HCT116 (cell line): ENCODE results near the gene ALG1. TPM values are rescaled to one million over a fixed set of nuclear protein-coding genes. Genes with fewer than 3 reads are reported as not detected.
A peak's percentile ranks its signal among the peaks of the same experiment; 100 is the strongest.

ENCODE experiments used
- ATAC-seq: fragments of 200-7000 bp; cut with Tn5 transposase; 2 replicates; pipeline ENCODE4 v1.9.1; 2020; ENCODE audit warnings: mild to moderate bottlenecking, moderate library complexity
- BruUV-seq: library from RNA; stranded (reverse); fragments of 400-500 nt; replicated peaks from 2 replicates; lab custom pipeline; 2021; lab: Mats Ljungman, UMichigan
- CTCF ChIA-PET: fragments of 300-600 bp; sonication (Branson Sonifier 250); formaldehyde crosslinking; loops from one replicate; lab custom pipeline; 2021; ENCODE audit warnings: antibody characterized with exemption; lab: Charles Lee
- POLR2A ChIA-PET: fragments of 300-600, 350-600 bp; sonication (Branson Sonifier 250); formaldehyde crosslinking; loops from one replicate; lab custom pipeline; 2021; ENCODE audit warnings: antibody characterized with exemption; lab: Charles Lee
- RAD21 ChIA-PET, 2 experiments: fragments of 300-600 bp; sonication (Branson Sonifier 250); formaldehyde crosslinking; loops; one replicate each; lab custom pipeline; 2023; ENCODE audit warnings: low total read pairs in 2 of 2; ENCODE audit not compliant: uncharacterized antibody in 2 of 2, unreplicated experiment in 2 of 2, low non-redundant PET in 1 of 2; lab: Charles Lee
- DNase-seq: peaks from one replicate; pipeline ENCODE4 v3.0.0-alpha.2; 2010; ENCODE audit warnings: low read depth, low spot score
- H2AFZ ChIP-seq: fragments of 200-600 bp; shearing (Covaris generic), sonication (generic); 2 replicates; pipeline ENCODE4 v1.6.1; 2017; ENCODE audit warnings: low read depth, mixed run types, mixed read lengths, antibody characterized with exemption, low read length; ENCODE audit not compliant: poor library complexity, severe bottlenecking
- H3K27ac ChIP-seq: 2 replicates; pipeline ENCODE4 v1.5.1; 2012; ENCODE audit warnings: low read depth, low read length
- H3K27me3 ChIP-seq: fragments of 200-600 bp; sonication (generic); 2 replicates; pipeline ENCODE4 v1.6.1; 2016; ENCODE audit warnings: mixed run types, low read length, mixed read lengths; ENCODE audit not compliant: insufficient read depth
- H3K36me3 ChIP-seq, 2 experiments: fragments of 200-500 bp in 1 of 2; fragments of 200-600 bp in 1 of 2; sonication (Bioruptor generic) in 1 of 2; sonication (generic) in 1 of 2; 2 replicates each; pipeline versions ENCODE4 v1.5.1 to v1.6.1; 2014 to 2016; ENCODE audit warnings: low read length in 2 of 2, inconsistent platforms in 1 of 2, mixed read lengths in 1 of 2, mixed run types in 1 of 2; ENCODE audit not compliant: insufficient read depth in 2 of 2, control insufficient read depth in 1 of 2
- H3K4me1 ChIP-seq, 2 experiments: fragments of 200-600 bp in 1 of 2; sonication (generic) in 1 of 2; 2 replicates each; pipeline versions ENCODE4 v1.5.1 to v1.6.1; 2012 to 2017; ENCODE audit warnings: low read length in 2 of 2, inconsistent platforms in 1 of 2, mild to moderate bottlenecking in 1 of 2, mixed read lengths in 1 of 2, mixed run types in 1 of 2, moderate library complexity in 1 of 2; ENCODE audit not compliant: insufficient read depth in 2 of 2, control insufficient read depth in 1 of 2
- H3K4me2 ChIP-seq: fragments of 200-600 bp; sonication (generic); 2 replicates; pipeline ENCODE4 v1.6.1; 2017; ENCODE audit warnings: mixed run types, low read length, mixed read lengths
- H3K4me3 ChIP-seq, 2 experiments: fragments of 200-600 bp in 1 of 2; sonication (generic) in 1 of 2; replicated peaks in 1 of 2; 2 replicates each; pipeline ENCODE4 v1.5.1; 2011 to 2016; ENCODE audit warnings: low read length in 2 of 2, control low read depth in 1 of 2, low read depth in 1 of 2, mild to moderate bottlenecking in 1 of 2, mixed read lengths in 1 of 2, mixed run types in 1 of 2
- H3K79me2 ChIP-seq: fragments of 200-600 bp; sonication (generic); 2 replicates; pipeline ENCODE4 v1.6.1; 2017; ENCODE audit warnings: mild to moderate bottlenecking, mixed run types, low read length, moderate library complexity, mixed read lengths; ENCODE audit not compliant: insufficient read depth
- H3K9ac ChIP-seq: fragments of 200-600 bp; sonication (generic); 2 replicates; pipeline ENCODE4 v1.6.1; 2016; ENCODE audit warnings: low read length, mixed read lengths
- H3K9me2 ChIP-seq: fragments of 200-600 bp; sonication (generic), shearing (Covaris generic); 2 replicates; pipeline ENCODE4 v1.6.1; 2017; ENCODE audit warnings: mixed run types, mild to moderate bottlenecking, moderate library complexity; ENCODE audit not compliant: insufficient read depth
- H3K9me3 ChIP-seq, 2 experiments: fragments of 200-500 bp in 1 of 2; fragments of 200-600 bp in 1 of 2; sonication (Bioruptor generic) in 1 of 2; sonication (generic) in 1 of 2; 2 replicates each; pipeline ENCODE4 v1.6.1; 2014 to 2017; ENCODE audit warnings: low read length in 2 of 2, mixed read lengths in 2 of 2, inconsistent platforms in 1 of 2, low read depth in 1 of 2, mild to moderate bottlenecking in 1 of 2, mixed run types in 1 of 2, moderate library complexity in 1 of 2; ENCODE audit not compliant: control insufficient read depth in 1 of 2, insufficient read depth in 1 of 2
- H4K20me1 ChIP-seq: fragments of 200-600 bp; sonication (generic), shearing (Covaris generic); 2 replicates; pipeline ENCODE4 v1.6.1; 2017; ENCODE audit warnings: mixed run types, mild to moderate bottlenecking, moderate library complexity; ENCODE audit not compliant: insufficient read depth
- CBX3 ChIP-seq: IDR thresholded peaks from 2 replicates; pipeline ENCODE4 v1.6.1; 2012; ENCODE audit warnings: low read depth
- CEBPB ChIP-seq: IDR thresholded peaks from 2 replicates; pipeline ENCODE4 v1.6.1; 2012; ENCODE audit warnings: low read depth
- EGR1 ChIP-seq: IDR thresholded peaks from 2 replicates; pipeline ENCODE4 v1.6.1; 2012; ENCODE audit warnings: low read depth
- FOSL1 ChIP-seq: IDR thresholded peaks from 2 replicates; pipeline ENCODE4 v1.6.1; 2012; ENCODE audit warnings: low read depth
- JUND ChIP-seq: IDR thresholded peaks from 2 replicates; pipeline ENCODE4 v1.6.1; 2012
- POLR2A ChIP-seq: IDR thresholded peaks from 2 replicates; pipeline ENCODE4 v1.7.0; 2011; ENCODE audit warnings: borderline replicate concordance; ENCODE audit not compliant: insufficient read depth, insufficient read length; ENCODE audit errors: extremely low read depth
- REST ChIP-seq: IDR thresholded peaks from 2 replicates; pipeline ENCODE4 v1.6.1; 2012; ENCODE audit warnings: low read depth
- SP1 ChIP-seq: IDR thresholded peaks from 2 replicates; pipeline ENCODE4 v1.6.1; 2012; ENCODE audit warnings: low read depth
- SRF ChIP-seq: IDR thresholded peaks from 2 replicates; pipeline ENCODE4 v1.6.1; 2012; ENCODE audit warnings: low read depth
- TCF7L2 ChIP-seq: IDR thresholded peaks from 2 replicates; pipeline ENCODE4 v1.7.0; 2011; ENCODE audit warnings: borderline replicate concordance, inconsistent platforms; ENCODE audit not compliant: insufficient read depth, insufficient read length; ENCODE audit errors: extremely low read depth
- YY1 ChIP-seq: IDR thresholded peaks from 2 replicates; pipeline ENCODE4 v1.6.1; 2011; ENCODE audit warnings: low read length, low read depth, moderate library complexity, mild to moderate bottlenecking; ENCODE audit not compliant: insufficient replicate concordance; ENCODE audit errors: extremely low read depth
- intact Hi-C: fragments of 100-400 bp; cut with micrococcal nuclease; formaldehyde crosslinking; loops from 2 replicates; pipeline ENCODE4 v1.10.0; 2022
- total RNA-seq: library from RNA; stranded (reverse); gene quantifications from one replicate; pipeline ENCODE4 v1.2.1, GENCODE V29; 2021; ENCODE audit not compliant: unreplicated experiment
- TF ChIP-seq, protein P1 (sequence below), 3 experiments: fragments of 200-600 bp in 1 of 3; sonication (generic) in 1 of 3; IDR thresholded peaks in 2 of 3; conservative IDR thresholded peaks in 1 of 3; 2 replicates each; pipeline ENCODE4 v1.5.1; 2012 to 2017; ENCODE audit warnings: low read depth in 2 of 3, low read length in 2 of 3, antibody characterized with exemption in 1 of 3, borderline replicate concordance in 1 of 3, control low read depth in 1 of 3, mild to moderate bottlenecking in 1 of 3, mixed read lengths in 1 of 3, mixed run types in 1 of 3, moderate library complexity in 1 of 3; ENCODE audit not compliant: insufficient read depth in 1 of 3
- TF ChIP-seq, protein P2 (sequence below): IDR thresholded peaks from 2 replicates; pipeline ENCODE4 v1.6.1; 2012
- TF ChIP-seq, protein P3 (sequence below): IDR thresholded peaks from 2 replicates; pipeline ENCODE4 v1.6.1; 2012

Gene ALG1
- total RNA-seq, 1 experiment from 2014 or later: 27.1 TPM

- intact Hi-C loops: no loop called here
- Histone ChIP-seq H3K4me3 (no peak overlapping the region), H3K9me3 (no peaks in the 10 kb centered on the region), H3K79me2 (0 out of 2 replicates have a peak, but pooled peaks cover 6% of the 10 kb centered on the region), H3K27ac (no peak overlapping the region), H3K9ac (no peak overlapping the region), H3K4me2 (no peak overlapping the region), H4K20me1 (no peaks in the 10 kb centered on the region), H2AFZ (no peak overlapping the region), H3K27me3 (no peaks in the 10 kb centered on the region), H3K36me3 (no peaks in the 10 kb centered on the region; a peak in 1 of 4 replicates), H3K4me1 (peaks cover 10 to 23% of the 10 kb centered on the region in 2 experiments; a peak in 3 of 4 replicates), H3K9me2 (no peaks in the 10 kb centered on the region)
- POLR2A ChIA-PET: no interaction called here
- ATAC-seq: no peak
- TF ChIP-seq, protein P1, sequence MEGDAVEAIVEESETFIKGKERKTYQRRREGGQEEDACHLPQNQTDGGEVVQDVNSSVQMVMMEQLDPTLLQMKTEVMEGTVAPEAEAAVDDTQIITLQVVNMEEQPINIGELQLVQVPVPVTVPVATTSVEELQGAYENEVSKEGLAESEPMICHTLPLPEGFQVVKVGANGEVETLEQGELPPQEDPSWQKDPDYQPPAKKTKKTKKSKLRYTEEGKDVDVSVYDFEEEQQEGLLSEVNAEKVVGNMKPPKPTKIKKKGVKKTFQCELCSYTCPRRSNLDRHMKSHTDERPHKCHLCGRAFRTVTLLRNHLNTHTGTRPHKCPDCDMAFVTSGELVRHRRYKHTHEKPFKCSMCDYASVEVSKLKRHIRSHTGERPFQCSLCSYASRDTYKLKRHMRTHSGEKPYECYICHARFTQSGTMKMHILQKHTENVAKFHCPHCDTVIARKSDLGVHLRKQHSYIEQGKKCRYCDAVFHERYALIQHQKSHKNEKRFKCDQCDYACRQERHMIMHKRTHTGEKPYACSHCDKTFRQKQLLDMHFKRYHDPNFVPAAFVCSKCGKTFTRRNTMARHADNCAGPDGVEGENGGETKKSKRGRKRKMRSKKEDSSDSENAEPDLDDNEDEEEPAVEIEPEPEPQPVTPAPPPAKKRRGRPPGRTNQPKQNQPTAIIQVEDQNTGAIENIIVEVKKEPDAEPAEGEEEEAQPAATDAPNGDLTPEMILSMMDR (IDR thresholded peaks at IDR 0.05 in 2 of 3, conservative IDR thresholded peaks at IDR 0.05 in 1 of 3; ENCODE audit: borderline replicate concordance in 1 of 3, insufficient read depth in 1 of 3, low read depth in 2 of 3, low read length in 2 of 3): no peak
- TF ChIP-seq, protein P2, sequence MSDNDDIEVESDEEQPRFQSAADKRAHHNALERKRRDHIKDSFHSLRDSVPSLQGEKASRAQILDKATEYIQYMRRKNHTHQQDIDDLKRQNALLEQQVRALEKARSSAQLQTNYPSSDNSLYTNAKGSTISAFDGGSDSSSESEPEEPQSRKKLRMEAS: no peak
- TF ChIP-seq EGR1: no peak
- RAD21 ChIA-PET: no interaction called here
- DNase-seq: no peak
- no TSS peak for BruUV-seq
- CTCF ChIA-PET: no interaction called here
These were observed 40.0 kb upstream of the ALG1 start for GRCh38 chr16:5031601-5032000.

DNA sequence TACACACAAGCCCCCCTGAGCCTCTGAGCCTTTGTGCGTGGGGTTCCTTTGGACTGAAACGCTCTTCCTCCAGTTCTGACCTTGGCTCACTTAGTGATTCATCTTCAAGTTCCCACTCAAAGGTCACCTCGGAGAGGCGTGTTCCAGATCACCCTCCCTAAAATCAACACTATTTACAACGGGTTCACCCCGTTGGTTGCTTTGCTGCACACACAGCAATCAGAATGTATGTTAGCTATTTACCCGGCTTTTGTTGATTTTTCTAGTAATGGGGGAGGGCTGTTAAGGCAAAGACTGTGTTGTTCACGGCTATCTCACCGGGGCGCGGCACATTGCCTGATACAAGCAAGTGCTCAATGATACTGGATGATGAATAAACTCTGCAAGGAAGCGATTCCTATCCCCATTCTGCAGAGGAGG lies 38.9 kb upstream of the ALG1 start:
- Histone ChIP-seq H3K79me2 (0 out of 2 replicates have a peak, but pooled peaks cover 6% of the 10 kb centered on the region), H3K9me3 (no peaks in the 10 kb centered on the region), H4K20me1 (no peaks in the 10 kb centered on the region), H3K27me3 (no peaks in the 10 kb centered on the region), H3K4me2 (peak overlapping the region; percentile 97), H3K9ac (peak overlapping the region; percentile 81), H3K4me3 (peak overlapping the region; percentile 74 to 94), H3K36me3 (no peaks in the 10 kb centered on the region), H2AFZ (no peak overlapping the region), H3K4me1 (peaks cover 10 to 27% of the 10 kb centered on the region in 2 experiments; a peak in 3 of 4 replicates), H3K27ac (peak overlapping the region; percentile 70; the same call in 1 of the 2 replicates), H3K9me2 (no peaks in the 10 kb centered on the region)
- no peak for TF ChIP-seq TCF7L2
- no peak for TF ChIP-seq JUND
- no peak for TF ChIP-seq CEBPB
- TF ChIP-seq REST: no peak
- no peak for TF ChIP-seq POLR2A
- TF ChIP-seq, protein P3, sequence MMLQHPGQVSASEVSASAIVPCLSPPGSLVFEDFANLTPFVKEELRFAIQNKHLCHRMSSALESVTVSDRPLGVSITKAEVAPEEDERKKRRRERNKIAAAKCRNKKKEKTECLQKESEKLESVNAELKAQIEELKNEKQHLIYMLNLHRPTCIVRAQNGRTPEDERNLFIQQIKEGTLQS: no peak
- TF ChIP-seq SP1: no peak
- TF ChIP-seq SRF: no peak
- TF ChIP-seq FOSL1: no peak
- TF ChIP-seq YY1: no peak
- TF ChIP-seq CBX3: no peak
- DNase-seq (no peak), ATAC-seq (no peak)
- RAD21 ChIA-PET: no interaction called here
- TSS peak; percentile 69 for BruUV-seq
- intact Hi-C loops: no loop called here
- CTCF ChIA-PET: no interaction called here
- POLR2A ChIA-PET: no interaction called here
